ENCODE results near the gene FAAP100. TPM values are rescaled to one million over a fixed set of nuclear protein-coding genes. Genes with fewer than 3 reads are reported as not detected.

Gene FAAP100
- total RNA-seq, 1 donor = 31.7 TPM

DNA sequence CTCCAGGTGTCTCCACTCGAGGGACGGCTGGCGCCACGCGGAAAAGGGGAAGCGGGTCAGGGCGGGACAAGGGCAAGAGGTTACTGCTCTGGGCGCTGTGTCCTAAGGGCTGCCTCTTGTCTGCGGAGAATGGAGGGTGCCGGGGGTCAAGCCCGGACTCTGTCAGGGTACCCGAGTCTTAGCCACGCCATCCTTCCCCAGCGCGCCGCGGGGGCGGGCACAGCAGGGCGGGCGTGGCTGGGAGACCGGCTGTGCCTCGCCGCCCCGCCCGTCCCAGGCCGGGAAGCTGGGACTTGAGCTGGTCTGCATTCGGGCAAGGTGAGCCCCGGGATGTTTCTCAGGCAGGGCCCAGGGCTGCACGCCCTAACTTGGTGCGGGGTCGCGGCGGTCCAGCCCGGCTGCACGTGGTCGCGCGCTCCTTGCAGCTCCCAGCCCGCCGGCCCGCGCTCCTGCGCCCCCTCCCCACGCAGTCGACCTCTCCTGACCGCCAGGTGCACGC, 33.3 kb downstream of the FAAP100 start:
- DNase-seq (ENCODE audit: low read depth) = no peak
- TF ChIP-seq, protein P1, sequence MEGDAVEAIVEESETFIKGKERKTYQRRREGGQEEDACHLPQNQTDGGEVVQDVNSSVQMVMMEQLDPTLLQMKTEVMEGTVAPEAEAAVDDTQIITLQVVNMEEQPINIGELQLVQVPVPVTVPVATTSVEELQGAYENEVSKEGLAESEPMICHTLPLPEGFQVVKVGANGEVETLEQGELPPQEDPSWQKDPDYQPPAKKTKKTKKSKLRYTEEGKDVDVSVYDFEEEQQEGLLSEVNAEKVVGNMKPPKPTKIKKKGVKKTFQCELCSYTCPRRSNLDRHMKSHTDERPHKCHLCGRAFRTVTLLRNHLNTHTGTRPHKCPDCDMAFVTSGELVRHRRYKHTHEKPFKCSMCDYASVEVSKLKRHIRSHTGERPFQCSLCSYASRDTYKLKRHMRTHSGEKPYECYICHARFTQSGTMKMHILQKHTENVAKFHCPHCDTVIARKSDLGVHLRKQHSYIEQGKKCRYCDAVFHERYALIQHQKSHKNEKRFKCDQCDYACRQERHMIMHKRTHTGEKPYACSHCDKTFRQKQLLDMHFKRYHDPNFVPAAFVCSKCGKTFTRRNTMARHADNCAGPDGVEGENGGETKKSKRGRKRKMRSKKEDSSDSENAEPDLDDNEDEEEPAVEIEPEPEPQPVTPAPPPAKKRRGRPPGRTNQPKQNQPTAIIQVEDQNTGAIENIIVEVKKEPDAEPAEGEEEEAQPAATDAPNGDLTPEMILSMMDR (IDR thresholded peaks at IDR 0.05; ENCODE audit: insufficient read depth, low read length) = no peak
- peak overlapping the region; percentile 56 for H3K4me3 ChIP-seq (ENCODE audit: low read depth, low read length)

DNA sequence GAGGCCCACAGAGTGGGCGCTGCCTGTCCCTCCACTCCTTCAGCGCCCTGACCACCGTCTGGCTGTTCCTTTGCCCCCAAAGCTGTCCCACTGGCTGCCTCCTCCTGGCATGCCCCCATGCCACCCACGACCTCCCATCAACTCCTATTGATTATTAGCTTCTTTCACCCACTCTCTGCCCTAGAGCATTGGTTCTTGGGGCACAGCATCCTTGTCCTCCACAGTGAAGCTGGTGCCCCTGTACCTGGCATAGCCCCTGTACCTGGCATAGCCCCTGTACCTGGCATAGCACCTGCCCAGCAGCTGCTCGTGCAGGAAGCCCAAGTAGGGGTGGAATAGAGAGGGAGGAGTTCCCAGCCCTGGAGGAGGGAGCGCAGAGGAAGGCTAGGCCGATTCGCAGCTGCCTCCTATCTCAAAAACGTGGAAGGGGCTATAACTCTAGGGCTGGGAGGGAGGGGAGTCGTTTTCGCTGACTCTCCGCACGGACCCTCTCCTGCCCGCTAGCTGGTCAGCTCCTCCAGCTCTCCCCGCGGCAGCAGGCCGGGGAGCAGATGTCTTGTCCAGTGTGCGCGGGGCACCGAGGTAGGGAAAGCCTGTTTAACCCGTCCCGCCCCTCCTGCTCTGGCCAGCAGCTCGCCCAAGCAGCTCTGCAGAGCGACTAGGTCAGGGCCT, 33.9 kb downstream of the FAAP100 start:
- TF ChIP-seq, protein P1 (IDR thresholded peaks at IDR 0.05; ENCODE audit: insufficient read depth, low read length) = no peak
- no peak for DNase-seq (ENCODE audit: low read depth)
- H3K4me3 ChIP-seq (ENCODE audit: low read depth, low read length) = peak overlapping the region; percentile 56

DNA sequence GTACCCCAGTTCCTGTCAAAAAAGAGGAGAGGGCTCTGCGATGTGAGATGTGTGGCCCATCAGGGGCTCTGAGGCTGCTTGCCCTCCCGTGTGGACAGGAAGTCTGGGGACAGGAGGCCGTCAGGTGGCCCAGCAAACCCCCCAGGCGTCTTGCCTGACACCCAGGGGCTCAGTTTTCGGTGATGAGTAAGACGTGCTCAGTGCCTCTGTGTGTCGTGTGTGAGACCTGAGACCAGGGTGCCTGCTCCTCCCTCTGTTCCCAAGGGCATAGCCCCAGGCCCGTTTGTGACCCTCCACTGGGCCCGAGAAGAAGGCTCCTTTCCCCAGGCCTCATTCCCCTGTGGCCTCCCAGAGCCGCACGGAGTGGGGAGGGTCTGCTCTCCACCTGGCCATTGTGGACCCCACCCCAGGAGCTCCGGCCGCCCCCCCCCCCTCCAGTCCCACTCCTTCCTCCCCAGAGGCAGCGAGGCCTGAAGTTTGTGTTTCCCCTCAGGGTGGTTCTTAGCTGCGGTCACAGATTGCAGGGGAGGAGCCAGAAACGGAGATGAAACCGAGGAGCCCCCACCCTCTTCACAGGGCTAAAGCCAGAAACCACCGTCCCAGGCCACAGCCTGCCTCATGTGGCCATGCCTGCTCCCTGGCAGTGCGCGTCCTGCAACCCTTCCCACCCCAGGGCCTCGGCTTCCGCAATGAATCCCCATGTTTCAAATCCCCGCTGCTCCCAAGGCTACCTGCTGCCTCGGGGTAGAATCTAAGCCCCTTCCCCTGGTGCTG, 34.6 kb downstream of the FAAP100 start:
- TF ChIP-seq, protein P1 (IDR thresholded peaks at IDR 0.05; ENCODE audit: insufficient read depth, low read length) = no peak
- H3K4me3 ChIP-seq (ENCODE audit: low read depth, low read length) = no peak overlapping the region
- DNase-seq (ENCODE audit: low read depth) = no peak

DNA sequence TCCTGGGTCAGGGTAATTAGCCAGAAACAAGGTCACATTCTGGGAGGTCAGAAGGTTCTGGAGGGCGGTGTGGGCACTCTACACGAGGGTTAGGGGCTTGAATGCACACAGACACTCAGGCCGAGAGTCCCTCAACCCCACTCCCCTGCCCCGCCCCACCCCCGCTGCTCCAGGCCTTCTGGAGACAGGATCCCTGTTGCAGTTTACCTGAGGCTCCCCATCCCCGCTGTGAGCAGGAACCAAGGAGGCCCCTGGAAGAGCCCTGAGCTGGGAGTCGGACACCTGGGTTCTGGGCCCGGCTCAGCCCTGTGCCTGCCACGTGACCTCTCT, 35.2 kb downstream of the FAAP100 start:
- no peak for DNase-seq (ENCODE audit: low read depth)
- peak overlapping the region; percentile 76 for H3K4me3 ChIP-seq (ENCODE audit: low read depth, low read length)
- TF ChIP-seq, protein P1 (IDR thresholded peaks at IDR 0.05; ENCODE audit: insufficient read depth, low read length) = no peak

DNA sequence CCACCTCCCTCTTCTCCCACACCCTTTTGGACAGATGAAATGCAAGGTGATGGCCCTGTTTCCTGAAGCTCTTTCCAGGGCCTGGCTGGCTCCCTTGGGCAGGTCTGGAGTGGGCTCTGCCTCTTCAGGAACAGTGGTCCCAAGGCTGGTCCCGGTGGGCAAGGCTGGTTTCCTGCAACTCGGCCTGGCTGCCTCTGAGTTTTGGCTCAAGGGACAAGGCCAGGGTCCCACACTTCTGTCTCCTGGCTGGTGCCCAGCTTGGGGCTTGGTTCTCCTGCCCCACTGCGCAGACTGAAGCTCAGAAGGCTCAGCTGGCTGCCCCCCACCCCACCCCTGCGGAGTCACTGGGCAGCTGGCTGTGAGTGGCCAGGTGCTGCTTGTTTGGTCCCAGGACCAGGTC, 35.7 kb downstream of the FAAP100 start:
- H3K4me3 ChIP-seq (ENCODE audit: low read depth, low read length) = peak overlapping the region; percentile 76
- TF ChIP-seq, protein P1 (IDR thresholded peaks at IDR 0.05; ENCODE audit: insufficient read depth, low read length) = no peak
- DNase-seq (ENCODE audit: low read depth) = no peak

DNA sequence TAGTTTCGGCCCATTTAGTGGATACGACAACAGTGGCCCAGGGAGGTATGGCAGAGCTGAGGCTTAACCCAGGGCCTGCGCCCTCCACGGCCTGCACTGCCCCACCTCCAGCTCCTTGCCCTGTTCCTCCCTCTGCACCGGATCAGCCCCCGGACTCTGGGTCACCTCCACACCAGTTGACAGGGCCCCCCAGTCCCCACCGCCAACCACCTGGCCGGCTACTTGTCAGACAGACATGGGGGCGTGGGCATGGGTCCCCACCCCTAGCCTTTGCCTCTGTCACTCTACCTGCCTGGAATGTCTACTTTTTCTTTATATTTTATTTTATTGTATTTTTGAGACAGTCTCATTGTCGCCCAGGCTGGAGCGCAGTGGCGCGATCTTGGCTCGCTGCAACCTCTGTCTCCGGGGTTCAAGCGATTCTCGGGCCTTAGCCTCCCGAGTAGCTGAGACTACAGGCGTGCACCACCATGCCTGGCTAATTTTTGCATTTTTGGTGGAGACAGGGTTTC, 36.6 kb downstream of the FAAP100 start:
- no peak for DNase-seq (ENCODE audit: low read depth)
- H3K4me3 ChIP-seq (ENCODE audit: low read depth, low read length) = peak overlapping the region; percentile 76
- TF ChIP-seq, protein P1 (IDR thresholded peaks at IDR 0.05; ENCODE audit: insufficient read depth, low read length) = no peak

Data from fibroblast of the aortic adventitia (primary cell).